Activated CD8-positive, alpha-beta T cell treated with anti-CD3 and anti-CD28 coated beads for 36 hours (primary cell): Measurements from ENCODE around the gene ARMH3. TPM values are rescaled to one million over a fixed set of nuclear protein-coding genes. Genes with fewer than 3 reads are reported as not detected.

Source experiments
- ATAC-seq: fragments of 200-7000 bp; cut with Tn5 transposase; one replicate; pipeline ENCODE4 v1.10.0; 2021; ENCODE audit warnings: mild to moderate bottlenecking, moderate library complexity
- CTCF ChIA-PET: fragments of 350-600 bp; sonication (Branson Sonifier 250); formaldehyde crosslinking; loops from one replicate; lab custom pipeline; 2021; ENCODE audit warnings: antibody characterized with exemption; lab: Charles Lee
- POLR2A ChIA-PET: fragments of 350-600 bp; sonication (Branson Sonifier 250); formaldehyde crosslinking; loops from one replicate; lab custom pipeline; 2021; ENCODE audit warnings: antibody characterized with exemption; lab: Charles Lee
- DNase-seq: peaks from one replicate; pipeline ENCODE4 v3.0.0-alpha.2; 2020
- H3K27ac Mint-ChIP-seq: one replicate; pipeline ENCODE4 v1.8.0; 2021; ENCODE audit warnings: mild to moderate bottlenecking, mixed read lengths
- H3K27me3 Mint-ChIP-seq: one replicate; pipeline ENCODE4 v1.8.0; 2021; ENCODE audit warnings: mixed read lengths
- H3K36me3 Mint-ChIP-seq: one replicate; pipeline ENCODE4 v1.8.0; 2021; ENCODE audit warnings: low read depth, mixed read lengths
- H3K4me1 Mint-ChIP-seq: one replicate; pipeline ENCODE4 v1.8.0; 2021; ENCODE audit warnings: low read depth, mixed read lengths
- H3K4me3 Mint-ChIP-seq: one replicate; pipeline ENCODE4 v1.8.0; 2021; ENCODE audit warnings: mild to moderate bottlenecking, moderate library complexity, mixed read lengths
- H3K9me3 Mint-ChIP-seq: one replicate; pipeline ENCODE4 v1.8.0; 2021; ENCODE audit warnings: mixed read lengths
- CTCF ChIP-seq: fragments of 200-600 bp; IDR thresholded peaks from one replicate; pipeline ENCODE4 v1.8.0; 2022; ENCODE audit warnings: antibody characterized with exemption, mild to moderate bottlenecking
- intact Hi-C: fragments of 100-400 bp; cut with micrococcal nuclease; formaldehyde crosslinking; loops from one replicate; pipeline ENCODE4 v1.10.0; 2022
- total RNA-seq, 2 experiments: library from RNA; stranded (reverse); gene quantifications; one replicate each; pipeline ENCODE4 v1.2.3, GENCODE V29; 2021

The ARMH3 gene
- total RNA-seq, 2 experiments from 2014 or later: 16.2 to 18.4 TPM

DNA sequence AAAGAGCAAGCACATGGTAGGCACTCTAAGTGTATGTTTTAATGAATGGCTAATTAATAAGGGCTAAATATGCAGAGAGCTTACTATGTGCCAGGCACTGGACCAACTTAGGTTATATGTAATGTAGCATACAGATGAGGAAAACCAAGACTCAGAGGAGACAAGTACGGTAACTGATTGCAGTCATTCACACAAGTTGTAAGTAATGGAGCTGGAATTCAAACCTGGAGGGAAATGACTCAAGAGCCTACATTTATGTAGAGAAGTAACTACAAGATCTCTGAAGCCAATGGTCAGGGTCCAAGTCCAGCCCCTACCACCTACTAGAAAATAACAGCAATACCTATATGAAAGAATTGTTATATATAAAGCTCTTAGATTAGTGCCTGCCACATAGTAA lies 115.1 kb downstream of the ARMH3 start:
- CTCF ChIA-PET: interaction anchor here (1.0 to 2.6 kb wide), 6 partner anchors 10 to 132 kb away, joined by 3 to 11 read pairs (median 5); no protein-coding TSS in a partner anchor
- Mint-ChIP-seq H3K27ac (no peak overlapping the region), H3K4me3 (no peak overlapping the region), H3K27me3 (no peaks in the 10 kb centered on the region), H3K9me3 (no peaks in the 10 kb centered on the region), H3K36me3 (peaks cover 9% of the 10 kb centered on the region), H3K4me1 (no peaks in the 10 kb centered on the region)
- intact Hi-C loops: no loop called here
- DNase-seq: no peak
- POLR2A ChIA-PET: interaction anchor here (0.6 to 1.4 kb wide), 5 partner anchors 14 to 304 kb away, joined by 3 to 4 read pairs (median 3); partner anchors contain the start of genes GBF1 and OGA
- TF ChIP-seq CTCF: no peak
- no peak for ATAC-seq

GRCh38 chr10:101939729-101940128 lies 116.2 kb downstream of the ARMH3 start:
- no peak for DNase-seq
- Mint-ChIP-seq H3K9me3 (no peaks in the 10 kb centered on the region), H3K4me1 (no peaks in the 10 kb centered on the region), H3K27me3 (no peaks in the 10 kb centered on the region), H3K27ac (no peak overlapping the region), H3K36me3 (peaks cover 9% of the 10 kb centered on the region), H3K4me3 (no peak overlapping the region)
- no peak for ATAC-seq
- TF ChIP-seq CTCF: no peak
- POLR2A ChIA-PET: no interaction called here
- CTCF ChIA-PET: interaction anchor here (1.2 to 1.8 kb wide), 4 partner anchors 51 to 133 kb away, joined by 3 to 5 read pairs (median 4); no protein-coding TSS in a partner anchor
- intact Hi-C loops: no loop called here

- Mint-ChIP-seq H3K4me3 (no peak overlapping the region), H3K4me1 (no peaks in the 10 kb centered on the region), H3K9me3 (no peaks in the 10 kb centered on the region), H3K27ac (no peak overlapping the region), H3K27me3 (no peaks in the 10 kb centered on the region), H3K36me3 (peaks cover 9% of the 10 kb centered on the region)
- TF ChIP-seq CTCF: no peak
- ChIA-PET POLR2A (no interaction called here), CTCF (interaction anchor here (1.2 to 1.8 kb wide), 4 partner anchors 50 to 134 kb away, joined by 3 to 5 read pairs (median 4); no protein-coding TSS in a partner anchor)
- intact Hi-C loops: no loop called here
- no peak for DNase-seq
- ATAC-seq: no peak
Measured at GRCh38 chr10:101939008-101939648, 116.8 kb downstream of the ARMH3 start.

DNA sequence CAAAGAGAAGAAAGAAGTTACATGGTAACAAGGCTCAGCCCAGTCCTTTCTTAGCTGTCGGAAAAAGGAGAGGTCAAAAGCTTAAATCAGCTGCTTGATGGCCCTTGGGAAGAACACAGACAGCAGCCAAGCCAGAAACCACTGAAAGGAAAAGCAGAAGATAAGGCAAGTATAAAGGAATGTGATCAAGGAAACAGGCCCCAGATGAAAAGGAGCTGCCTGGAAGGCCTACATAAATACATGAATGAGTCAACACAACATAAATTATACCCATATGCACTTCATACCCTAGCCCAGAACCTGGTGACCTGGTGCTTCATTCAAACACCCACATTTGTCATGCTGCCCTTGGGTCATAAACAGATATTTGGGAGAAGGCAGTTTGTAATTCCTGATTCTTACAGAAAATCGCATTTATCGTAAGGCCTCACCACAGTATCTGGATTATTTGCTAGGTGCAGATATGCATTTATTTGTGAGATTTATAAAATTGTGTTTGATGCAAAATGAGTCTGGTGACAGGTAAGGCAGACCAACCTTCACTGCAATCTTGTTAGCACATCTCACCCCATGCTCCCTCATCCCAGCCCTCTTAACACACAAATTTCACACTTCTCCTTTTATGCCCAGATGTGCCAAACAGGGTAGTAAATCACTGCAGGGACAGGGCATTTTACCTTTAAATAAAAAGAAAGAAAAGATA lies 117.5 kb downstream of the ARMH3 start:
- ChIA-PET CTCF (interaction anchor here (0.9 to 1.8 kb wide), 4 partner anchors 16 to 134 kb away, joined by 3 to 5 read pairs (median 4); no protein-coding TSS in a partner anchor), POLR2A (no interaction called here)
- Mint-ChIP-seq H3K27ac (no peak overlapping the region), H3K9me3 (no peaks in the 10 kb centered on the region), H3K36me3 (peaks cover 8% of the 10 kb centered on the region), H3K4me1 (peaks cover 2% of the 10 kb centered on the region), H3K27me3 (no peaks in the 10 kb centered on the region), H3K4me3 (no peak overlapping the region)
- ATAC-seq (no peak), DNase-seq (no peak)
- intact Hi-C loops: no loop called here
- TF ChIP-seq CTCF: no peak

DNA sequence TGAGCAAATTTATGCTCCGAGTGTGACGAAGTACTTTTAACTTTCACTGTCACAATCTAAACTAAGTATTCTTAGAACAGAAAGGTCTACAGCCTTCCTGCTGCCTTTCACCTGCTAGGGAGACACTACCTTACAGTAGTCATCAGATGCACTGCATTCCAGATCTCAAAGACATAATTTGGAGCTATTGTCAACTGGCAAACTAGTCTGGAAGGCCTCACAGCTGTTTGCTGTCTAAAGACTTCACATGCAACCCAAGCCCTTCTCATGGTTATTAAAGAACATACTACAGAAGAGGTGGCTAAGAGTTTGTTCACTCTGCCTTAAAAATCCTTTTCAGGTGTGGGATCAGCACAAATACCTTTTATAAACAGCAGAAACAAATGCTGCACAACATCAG lies 120.5 kb downstream of the ARMH3 start:
- H3K4me1 Mint-ChIP-seq: peaks cover 10% of the 10 kb centered on the region
- H3K9me3 Mint-ChIP-seq: no peaks in the 10 kb centered on the region
- TF ChIP-seq CTCF: no peak
- H3K4me3 Mint-ChIP-seq: no peak overlapping the region
- POLR2A ChIA-PET: no interaction called here
- peaks cover 2% of the 10 kb centered on the region for H3K36me3 Mint-ChIP-seq
- intact Hi-C loops: no loop called here
- H3K27me3 Mint-ChIP-seq: no peaks in the 10 kb centered on the region
- CTCF ChIA-PET: interaction anchor here (0.6 kb wide), 1 partner anchor 137 kb away, joined by 3 read pairs; no protein-coding TSS in a partner anchor
- no peak overlapping the region for H3K27ac Mint-ChIP-seq
- DNase-seq: no peak
- ATAC-seq: no peak
